GM18907 (cell line): Measurements from ENCODE around the gene TECPR2.
"Not testable (repeated sequence)": the region's sequence is repeated elsewhere in the genome, so short reads cannot be mapped to it uniquely, and the experiment has no call there.

ENCODE experiments used
- ATAC-seq: cut with Tn5 transposase; IDR thresholded peaks from one replicate; pipeline ENCODE4 v1.9.1; 2021; ENCODE audit warnings: mild to moderate bottlenecking, moderate library complexity; ENCODE audit not compliant: unreplicated experiment

Gene TECPR2

GRCh38 chr14:102330806-102331205 is 31.9 kb upstream of the TECPR2 start:
- ATAC-seq, result no peak

- ATAC-seq, result no peak
Observed at GRCh38 chr14:102333390-102333789, 29.4 kb upstream of the TECPR2 start.

DNA sequence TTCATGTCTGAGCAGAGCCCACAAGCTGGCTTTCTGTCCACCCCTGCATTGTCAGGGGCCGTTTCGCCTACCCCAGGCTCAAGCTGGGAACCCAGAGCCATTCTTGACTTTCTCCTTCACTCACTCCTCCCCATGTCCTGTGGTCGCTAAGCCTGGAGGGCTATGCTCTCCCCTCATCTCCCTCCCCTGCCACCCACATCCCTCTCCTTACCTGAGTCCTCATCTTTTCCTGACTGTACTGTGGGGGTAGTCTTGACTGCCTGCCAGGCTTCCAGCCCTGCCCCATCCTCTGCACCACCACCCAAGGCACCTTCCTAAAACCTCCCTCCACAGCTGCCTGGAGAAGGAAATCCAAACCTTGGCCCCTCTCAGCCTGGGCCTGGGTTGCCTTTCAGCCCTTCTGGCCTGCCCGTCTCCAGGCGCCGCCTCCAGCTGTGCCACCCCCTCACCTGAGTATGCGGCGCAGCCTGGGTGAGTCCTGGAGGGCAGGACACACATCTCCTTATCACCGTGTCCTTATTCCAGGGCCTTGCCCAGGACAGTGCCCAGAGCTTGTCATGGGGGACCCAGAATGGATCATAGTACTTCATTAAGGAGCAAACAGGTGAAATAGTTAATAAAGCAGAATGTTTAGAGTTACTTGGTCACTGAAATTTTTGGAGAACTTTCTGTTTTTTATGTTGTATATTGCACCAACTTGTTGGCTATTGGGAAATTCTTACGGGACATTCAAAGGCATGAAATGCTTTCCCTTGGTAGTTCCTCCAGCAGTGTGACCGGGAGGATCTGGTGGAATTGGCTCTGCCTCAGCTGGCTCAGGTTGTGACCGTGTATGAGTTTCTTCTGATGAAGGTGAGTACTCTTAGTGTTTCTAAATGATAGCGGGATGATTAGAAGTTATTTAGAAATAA is 28.7 kb upstream of the TECPR2 start:
- no peak for ATAC-seq

- ATAC-seq, result no peak
Observed at GRCh38 chr14:102335163-102335562, 27.6 kb upstream of the TECPR2 start.

DNA sequence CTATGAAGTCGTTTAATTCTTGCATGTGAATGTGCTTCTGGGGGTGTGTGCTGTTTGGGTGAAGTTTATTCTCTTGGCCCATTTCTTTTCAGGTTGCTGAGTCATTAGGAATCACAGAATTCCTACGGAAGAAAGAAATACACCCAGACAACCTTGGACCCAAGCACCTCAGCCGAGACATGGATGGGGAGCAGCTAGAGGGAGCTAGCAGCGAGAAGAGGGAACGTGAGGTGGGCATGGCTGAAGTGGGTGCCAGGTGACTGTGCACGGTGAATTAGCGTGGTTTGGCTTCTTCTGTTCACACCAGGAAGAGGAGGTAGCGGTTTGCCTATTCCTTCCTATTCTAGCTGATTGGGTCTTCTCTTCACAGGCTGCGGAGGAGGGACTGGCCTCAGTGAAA is 24.0 kb upstream of the TECPR2 start:
- ATAC-seq, result no peak

DNA sequence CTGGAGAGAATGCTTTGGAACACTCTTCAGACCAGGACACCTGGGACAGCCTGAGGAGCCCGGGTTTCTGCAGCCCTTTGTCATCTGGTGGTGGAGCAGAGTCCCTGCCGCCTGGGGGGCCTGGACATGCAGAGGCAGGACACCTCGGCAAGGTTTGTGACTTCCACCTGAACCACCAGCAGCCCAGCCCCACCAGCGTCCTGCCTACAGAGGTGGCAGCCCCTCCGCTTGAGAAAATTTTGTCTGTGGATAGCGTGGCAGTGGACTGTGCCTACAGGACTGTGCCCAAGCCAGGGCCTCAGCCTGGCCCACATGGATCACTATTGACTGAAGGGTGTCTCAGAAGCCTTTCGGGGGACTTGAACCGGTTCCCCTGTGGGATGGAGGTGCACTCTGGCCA is 21.2 kb upstream of the TECPR2 start:
- no peak for ATAC-seq

GRCh38 chr14:102342238-102342637 is 20.5 kb upstream of the TECPR2 start:
- no peak for ATAC-seq

DNA sequence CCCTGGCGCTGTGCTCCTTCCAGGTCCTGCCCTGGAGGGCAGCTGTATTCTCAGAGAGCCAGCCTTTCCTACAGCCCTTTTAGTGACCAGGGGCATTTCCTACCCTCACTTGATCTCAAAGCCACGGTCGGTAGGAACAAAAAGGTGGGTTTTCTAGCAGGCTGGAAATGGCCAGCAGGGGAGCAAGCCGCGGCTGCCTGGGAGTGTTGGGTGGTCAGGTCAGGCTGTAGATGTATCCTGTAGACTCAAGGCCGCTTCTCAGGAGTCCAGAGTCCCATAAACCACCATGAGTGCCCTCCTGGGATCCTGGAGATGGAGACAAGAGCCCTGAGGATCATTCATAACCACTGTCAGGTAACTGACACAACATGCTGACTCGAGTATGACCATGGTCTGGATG is 18.7 kb upstream of the TECPR2 start:
- ATAC-seq, result no peak

DNA sequence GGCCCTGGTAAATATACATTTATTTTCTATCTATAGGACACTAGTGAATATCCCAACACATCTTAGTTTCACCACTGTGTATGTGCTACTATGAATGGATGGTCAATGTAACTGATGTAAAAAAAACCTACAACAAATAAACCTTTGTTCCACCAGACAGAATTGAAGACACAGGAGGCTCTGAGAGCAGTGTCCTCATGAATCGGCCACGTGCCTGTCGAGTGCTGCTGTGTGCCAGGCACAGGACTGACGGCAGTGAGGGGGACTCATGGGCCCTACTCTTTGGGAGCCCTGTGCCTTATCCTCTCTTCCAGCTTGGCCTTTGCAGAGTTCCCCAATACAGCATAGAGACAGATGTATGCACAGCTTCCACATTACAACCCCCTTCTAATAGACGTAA is 18.3 kb upstream of the TECPR2 start:
- no peak for ATAC-seq

DNA sequence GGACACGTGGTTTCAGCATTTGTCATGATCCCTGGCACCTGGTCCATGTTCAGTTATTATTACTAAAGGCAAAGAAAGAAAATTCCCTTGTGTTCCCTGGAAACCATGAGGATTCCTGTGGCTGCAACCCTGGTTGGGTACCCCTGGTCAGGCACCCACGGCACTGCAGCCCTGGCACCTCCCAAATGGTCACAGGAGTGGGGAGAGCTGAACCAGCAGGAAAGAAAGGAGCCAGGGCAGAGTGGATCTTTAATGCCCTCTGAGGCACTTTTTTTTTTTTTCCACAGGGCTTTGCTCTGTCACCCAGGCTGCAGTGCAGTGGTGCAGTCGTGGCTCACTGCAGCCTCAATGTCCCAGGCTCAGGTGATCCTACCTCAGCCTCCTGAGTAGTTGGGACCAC is 17.5 kb upstream of the TECPR2 start:
- no peak for ATAC-seq

DNA sequence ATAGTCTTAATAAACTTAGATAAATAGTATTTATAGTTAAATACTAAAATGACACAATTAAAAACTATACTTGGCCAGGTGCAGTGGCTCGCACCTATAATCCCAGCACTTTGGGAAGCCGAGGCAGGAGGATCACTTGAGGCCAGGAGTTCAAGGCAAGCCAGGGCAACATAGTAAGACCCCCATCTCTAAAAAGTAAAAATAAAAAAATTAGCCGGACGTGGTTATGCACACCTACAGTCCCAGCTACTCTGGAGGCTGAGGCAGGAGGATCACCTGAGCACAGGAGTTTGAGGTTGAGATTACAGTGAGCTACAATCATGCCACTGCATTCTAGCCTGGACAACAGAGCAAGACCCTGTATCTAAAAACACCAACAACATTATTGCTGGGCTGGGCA is 16.1 kb upstream of the TECPR2 start:
- no peak for ATAC-seq

GRCh38 chr14:102348376-102348775 is 14.4 kb upstream of the TECPR2 start:
- ATAC-seq, result no peak

- ATAC-seq, result no peak
Observed at GRCh38 chr14:102351023-102351422, 11.7 kb upstream of the TECPR2 start.

DNA sequence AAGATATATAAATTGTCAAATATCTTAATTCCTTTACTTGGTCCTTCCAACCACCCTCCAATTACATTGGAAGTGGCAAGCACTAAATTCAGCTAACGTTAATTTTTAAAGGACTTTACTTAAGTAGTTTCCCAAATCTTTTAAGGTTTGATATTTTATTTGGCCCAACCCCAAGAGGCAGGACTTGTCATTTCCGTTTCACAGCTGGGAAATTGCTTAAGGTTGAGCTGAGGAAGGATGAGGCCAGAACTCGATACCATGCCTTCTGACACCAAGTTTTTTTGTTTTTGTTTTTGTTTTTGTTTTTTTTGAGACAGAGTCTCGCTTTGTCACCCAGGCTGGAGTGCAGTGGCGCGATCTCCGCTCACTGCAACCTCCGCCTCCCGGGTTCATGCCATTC is 11.1 kb upstream of the TECPR2 start:
- ATAC-seq, result not testable (repeated sequence)

DNA sequence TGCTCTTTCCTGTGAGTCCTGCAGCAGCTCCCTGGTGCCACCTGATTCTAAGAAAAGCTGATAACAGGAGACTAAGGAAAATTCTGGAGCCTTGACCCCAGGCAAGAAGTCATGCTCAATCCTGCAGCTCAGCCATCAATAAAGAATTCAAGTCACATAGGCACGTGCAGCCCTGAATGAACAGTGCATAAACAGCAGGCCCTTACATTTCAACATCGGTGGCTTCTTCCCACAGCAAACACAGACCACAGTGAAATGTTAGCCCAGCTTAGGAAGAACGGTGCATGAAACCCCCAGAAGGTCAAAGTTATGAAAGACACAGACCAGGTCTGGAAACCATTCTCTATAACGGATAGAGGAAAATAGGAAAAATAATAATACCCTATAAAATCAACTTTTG is 10.5 kb upstream of the TECPR2 start:
- no peak for ATAC-seq

GRCh38 chr14:102353126-102353619 is 9.6 kb upstream of the TECPR2 start:
- no peak for ATAC-seq

GRCh38 chr14:102356280-102356679 is 6.5 kb upstream of the TECPR2 start:
- no peak for ATAC-seq

- no peak for ATAC-seq
Observed at GRCh38 chr14:102359341-102359740, 3.4 kb upstream of the TECPR2 start.

- no peak for ATAC-seq
Observed at GRCh38 chr14:102360388-102360787, 2.4 kb upstream of the TECPR2 start.

DNA sequence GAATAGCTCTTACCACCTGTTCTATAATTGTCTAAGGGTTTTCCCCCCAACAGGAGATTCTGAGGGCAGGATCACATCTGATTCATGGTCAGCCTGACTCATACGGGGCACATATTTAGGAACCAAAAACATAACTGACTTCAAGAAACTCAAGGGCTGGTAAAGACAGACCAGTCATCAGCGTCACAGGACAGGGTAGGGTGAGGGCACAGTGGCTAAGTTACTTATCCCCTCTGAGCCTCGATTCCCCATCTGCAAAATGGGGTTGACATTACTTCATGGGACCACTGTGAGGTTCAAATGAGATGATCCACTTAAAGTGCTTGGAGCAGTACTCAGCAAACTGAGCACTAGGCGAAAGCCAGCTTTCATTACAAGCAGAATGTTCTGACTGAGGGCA is 657 bp upstream of the TECPR2 start:
- peak; percentile 47 for ATAC-seq

GRCh38 chr14:102363182-102363943 is 622 bp downstream of the TECPR2 start:
- peak; percentile 16 for ATAC-seq

GRCh38 chr14:102370305-102370809 is 7.6 kb downstream of the TECPR2 start:
- ATAC-seq, result no peak
